GM12873 (cell line): Measurements from ENCODE around the gene NAMPT.

Experiments used
- CTCF ChIP-seq: IDR thresholded peaks from 2 replicates; pipeline ENCODE4 v1.5.1; 2012; ENCODE audit warnings: low read depth, mild to moderate bottlenecking, moderate library complexity, low read length, control low read depth; ENCODE audit not compliant: insufficient read depth; ENCODE audit errors: missing control alignments

NAMPT gene

GRCh38 chr7:106252568-106252967 is 32.2 kb downstream of the NAMPT start:
- TF ChIP-seq CTCF, result no peak

GRCh38 chr7:106249488-106249887 is 35.3 kb downstream of the NAMPT start:
- TF ChIP-seq CTCF, result no peak

DNA sequence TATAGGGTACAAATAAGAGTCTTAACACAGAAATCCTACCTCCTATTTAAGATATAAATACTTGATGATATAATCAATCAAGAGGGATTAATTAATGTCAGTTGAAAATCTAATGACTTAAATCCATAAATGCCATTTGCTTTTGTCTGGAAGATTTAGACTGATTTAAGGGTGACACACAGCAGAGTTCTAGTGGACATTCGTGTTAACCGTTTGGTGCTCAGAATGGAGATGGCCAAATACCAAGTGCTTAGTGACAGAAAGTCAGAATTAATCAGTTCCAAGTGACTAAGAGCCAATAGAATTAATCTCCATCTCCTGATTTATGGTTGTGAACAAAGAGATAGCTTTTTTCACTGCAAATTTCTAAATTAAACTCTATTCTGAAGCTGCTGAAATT is 36.2 kb downstream of the NAMPT start:
- TF ChIP-seq CTCF, result no peak

DNA sequence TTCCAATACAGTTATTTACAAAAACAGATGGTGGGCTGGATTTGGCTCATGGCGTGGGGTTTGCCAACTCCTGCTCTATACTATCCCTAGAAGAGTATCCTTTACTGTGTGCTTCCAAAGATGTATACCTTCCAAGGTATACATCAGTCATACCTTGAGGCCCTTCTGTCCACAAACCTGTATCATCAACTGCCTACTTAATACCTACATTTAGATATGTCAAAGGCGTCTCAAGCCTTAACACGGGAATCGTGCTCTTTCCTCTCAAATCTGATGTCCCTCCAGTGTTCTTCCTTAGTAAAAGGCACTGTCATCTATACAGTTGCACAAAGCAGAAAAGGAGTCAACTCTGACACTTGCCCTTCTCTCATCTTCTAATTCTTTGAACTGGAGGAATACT is 36.9 kb downstream of the NAMPT start:
- no peak for TF ChIP-seq CTCF

DNA sequence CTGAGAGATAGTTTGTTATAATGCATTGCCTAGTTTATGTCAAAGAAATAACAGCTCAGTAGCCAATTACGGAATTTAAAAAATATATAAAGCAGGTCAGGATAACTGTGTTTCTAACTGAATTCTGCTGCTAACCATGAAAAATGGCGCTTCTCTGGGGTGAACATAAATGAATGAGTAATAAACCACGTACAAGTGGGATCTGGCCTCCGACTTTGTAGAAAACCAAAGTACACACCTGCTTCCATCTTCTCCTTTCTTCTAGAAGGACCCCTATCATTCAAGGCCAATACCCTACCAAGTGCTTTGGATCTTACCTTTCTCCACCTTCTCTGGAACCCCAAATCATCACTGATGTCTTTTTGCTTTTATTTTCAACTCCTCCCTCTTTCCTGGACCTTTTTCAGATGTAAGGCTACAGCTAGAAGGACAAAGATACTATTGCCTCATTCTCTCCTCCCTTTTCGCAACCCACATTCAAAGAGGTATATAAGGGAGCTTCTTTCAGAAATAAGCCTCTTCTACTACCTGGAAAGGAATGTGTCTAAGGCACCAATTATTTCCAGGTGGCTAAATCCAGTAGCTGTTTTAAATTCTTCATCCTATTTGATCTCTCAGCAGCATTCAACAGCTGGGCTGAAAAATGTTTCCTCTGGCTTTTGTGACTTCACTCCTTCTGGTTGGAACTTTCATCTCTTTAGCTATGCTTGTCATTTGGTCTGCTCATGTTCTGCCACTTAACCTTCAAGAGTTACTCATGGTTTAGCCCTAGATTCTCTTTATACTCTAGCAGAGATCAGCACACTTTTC is 37.7 kb downstream of the NAMPT start:
- TF ChIP-seq CTCF, result no peak

DNA sequence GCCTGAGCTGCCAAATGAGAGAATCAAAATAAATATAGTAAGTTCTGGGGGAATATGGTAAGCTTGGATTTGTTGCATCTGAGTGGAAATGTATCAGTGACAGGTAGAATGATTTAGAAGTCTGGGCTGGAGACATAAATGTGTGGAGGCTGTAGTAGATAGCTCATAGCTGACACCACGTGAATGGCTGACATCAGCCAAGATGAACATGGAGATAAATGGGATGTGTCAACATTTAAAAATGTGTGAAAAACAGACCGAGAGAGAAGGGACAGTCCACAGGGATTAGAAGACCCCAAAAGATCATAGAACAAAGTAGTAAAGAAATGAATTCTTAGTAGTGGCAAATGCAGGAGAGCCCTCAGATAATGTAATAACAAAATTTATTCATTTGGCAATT is 40.9 kb downstream of the NAMPT start:
- TF ChIP-seq CTCF, result no peak

- no peak for TF ChIP-seq CTCF
Measured at GRCh38 chr7:106239406-106239805, 45.4 kb downstream of the NAMPT start.

- TF ChIP-seq CTCF, result no peak
Measured at GRCh38 chr7:106238830-106239229, 46.0 kb downstream of the NAMPT start.
